HS-27A (cell line): ENCODE data around the gene BTBD10.
"Not testable (repeated sequence)": the region's sequence is repeated elsewhere in the genome, so short reads cannot be mapped to it uniquely, and the experiment has no call there.

Experiments used
- DNase-seq: peaks from one replicate; pipeline ENCODE4 v3.0.0-alpha.2; 2012; ENCODE audit warnings: low read depth, missing footprints

The BTBD10 gene

DNA sequence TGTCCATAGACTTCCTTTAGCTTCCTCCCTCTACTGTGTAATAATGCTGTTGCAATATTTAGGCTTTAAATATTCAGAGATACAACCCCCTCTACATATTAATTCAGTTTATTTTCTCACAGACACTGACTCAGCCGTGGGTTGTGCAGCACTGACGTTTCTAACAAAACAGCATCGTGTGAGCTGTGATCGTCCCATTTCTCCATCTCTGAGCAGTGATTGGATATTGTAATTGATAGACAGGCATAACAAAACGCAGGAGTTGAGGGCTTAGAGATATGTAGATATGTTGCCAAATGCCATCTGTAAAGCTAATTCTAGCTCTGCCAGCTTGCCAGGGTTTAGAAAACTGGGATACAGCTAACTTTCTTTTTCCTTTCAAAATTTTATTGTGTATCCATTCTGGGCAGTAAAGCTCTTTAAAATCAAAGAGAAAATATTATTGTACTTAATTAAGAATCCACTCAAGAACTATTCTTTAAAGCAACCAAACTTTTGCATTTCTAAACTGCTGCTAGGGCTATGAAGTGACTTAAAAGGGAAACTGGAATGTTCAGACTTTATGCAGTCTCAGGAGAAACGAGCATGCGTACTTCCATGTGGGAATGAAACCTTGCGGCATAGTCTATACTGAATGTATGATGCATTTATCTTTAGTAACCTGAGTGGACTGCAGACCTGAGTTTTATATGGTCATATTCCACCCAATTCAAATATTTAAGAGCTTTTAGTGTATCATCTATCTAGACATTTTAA lies 22.7 kb downstream of the BTBD10 start:
- DNase-seq = peak; percentile 50

DNA sequence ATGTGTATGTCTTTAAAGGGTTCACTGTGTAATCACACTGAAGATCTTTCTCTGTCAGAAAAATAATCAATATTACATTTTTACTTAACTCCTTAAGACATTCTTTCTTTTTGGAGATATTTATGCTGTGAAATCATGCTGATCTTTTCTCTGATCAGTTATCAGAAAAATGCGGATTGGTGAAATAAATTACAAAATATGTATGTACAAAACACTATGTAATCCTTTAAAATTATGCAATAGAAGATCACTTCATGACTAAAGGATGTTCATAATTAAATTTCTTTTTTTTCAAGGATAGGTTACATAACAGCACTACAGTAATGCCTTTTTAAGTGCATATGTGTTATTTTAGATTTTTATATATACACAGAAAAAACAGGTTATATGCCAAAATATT lies 24.7 kb downstream of the BTBD10 start:
- DNase-seq = no peak

DNA sequence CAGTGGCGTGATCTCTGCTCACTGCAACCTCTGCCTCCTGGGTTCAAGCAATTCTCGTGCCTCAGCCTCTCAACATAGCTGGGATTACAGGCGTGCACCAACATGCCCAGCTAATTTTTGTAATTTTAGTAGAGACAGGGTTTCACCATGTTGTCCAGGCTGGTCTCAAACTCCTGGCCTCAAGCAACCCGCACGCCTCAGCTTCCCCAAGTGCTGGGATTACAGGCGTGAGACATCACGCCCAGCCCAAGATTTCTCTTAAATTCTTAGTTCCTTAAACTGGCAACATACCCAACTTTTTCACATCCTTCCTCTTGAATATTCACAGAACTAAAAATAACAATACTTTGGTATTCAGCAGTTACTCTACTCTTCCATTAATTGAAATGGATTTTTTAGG lies 26.2 kb downstream of the BTBD10 start:
- not testable (repeated sequence) for DNase-seq

DNA sequence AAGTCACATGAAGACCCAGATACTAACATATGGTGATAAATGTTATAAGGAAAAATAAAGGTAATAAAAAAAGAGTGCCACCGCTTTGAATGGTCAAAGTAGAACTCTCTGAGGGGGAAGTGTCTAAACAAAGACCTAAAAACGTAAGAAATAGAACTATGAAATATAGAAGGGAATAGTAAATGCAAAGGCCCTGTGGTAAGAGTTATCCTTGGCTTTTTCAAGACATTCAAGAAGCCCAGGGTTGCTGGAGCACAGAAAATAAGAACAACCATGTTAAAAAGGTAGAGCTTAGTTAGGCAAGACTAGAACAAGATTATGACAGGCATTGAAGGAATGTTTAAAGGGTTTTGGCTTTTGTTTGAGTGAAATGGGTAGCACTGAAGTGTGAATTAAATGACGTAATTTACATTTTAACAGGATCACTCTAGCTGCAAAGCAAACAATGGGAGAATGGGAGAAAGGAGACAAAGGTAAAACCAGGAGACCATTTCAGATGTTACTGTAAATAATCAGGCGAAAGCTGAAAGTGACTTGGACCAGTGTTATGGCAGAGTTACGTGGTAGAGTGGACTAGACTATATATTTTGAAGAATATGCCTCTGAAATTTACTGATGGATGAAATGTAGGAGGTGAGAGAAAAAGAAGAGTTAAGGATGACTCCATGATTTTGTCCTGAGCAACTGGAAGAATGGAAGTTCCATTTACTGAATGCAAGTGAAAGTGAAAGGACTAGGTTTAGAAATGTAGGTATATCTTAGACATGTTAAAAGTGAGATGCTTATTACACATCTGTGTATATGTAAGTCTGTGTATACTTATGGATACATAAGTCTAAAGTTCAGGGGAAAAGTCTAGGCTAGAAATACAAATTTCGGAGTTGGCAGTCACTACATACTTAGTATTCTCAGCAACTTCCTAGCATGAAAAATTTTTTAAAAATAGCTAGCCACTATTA lies 28.5 kb downstream of the BTBD10 start:
- no peak for DNase-seq

DNA sequence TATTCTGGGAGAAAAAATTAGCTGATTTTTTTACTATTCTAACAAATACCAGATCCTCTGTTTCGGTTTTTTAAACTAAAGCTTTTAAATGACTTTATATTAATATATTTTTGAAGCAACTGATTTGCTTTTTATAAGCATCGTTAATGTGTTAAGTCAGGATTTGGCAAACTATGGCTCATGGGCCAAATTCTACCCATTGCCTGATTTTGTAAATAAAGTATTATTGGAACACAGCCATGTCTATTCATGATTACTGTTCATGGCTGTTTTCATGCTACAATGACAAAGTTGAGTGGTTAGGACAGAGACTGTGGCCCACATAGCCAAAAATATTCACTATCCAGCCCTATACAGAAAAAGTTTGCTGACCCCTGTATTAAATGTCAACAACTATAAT lies 29.6 kb downstream of the BTBD10 start:
- DNase-seq = no peak

DNA sequence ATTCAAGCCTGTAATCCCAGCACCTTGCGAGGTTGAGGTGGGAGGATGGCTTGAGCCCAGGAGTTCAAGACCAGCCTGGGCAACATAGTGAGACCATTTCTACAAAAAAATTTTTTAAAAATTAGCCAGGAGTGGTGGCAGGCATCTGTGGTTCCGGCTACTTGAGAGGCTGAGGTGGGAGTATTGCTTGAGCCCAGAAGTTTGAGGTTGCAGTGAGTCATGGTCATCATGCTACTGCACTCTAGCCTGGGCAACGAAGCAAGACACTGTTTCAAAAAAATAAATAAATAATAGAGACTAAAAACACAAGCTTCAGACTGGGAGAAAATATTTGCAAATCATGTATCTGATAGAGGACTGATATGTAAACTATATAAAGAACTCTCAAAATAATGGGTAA lies 33.2 kb downstream of the BTBD10 start:
- DNase-seq = no peak

DNA sequence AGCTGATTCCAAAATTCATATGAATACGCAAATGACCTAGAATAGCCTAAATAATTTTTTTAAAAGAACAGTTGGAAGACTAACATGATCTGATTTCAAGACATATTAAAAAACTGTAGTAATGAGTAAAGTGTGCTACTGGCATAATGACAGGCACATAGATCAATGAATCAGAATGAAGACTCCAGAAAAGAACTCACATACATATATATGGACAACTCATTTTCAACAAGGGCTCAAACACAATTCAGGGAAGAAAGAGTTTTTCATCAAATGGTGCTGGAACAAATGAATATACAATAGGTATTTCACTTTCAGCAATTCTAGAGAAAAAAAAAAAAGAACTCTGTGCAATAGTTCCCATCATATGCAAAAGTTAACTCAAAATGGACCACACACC lies 33.7 kb downstream of the BTBD10 start:
- DNase-seq = no peak

DNA sequence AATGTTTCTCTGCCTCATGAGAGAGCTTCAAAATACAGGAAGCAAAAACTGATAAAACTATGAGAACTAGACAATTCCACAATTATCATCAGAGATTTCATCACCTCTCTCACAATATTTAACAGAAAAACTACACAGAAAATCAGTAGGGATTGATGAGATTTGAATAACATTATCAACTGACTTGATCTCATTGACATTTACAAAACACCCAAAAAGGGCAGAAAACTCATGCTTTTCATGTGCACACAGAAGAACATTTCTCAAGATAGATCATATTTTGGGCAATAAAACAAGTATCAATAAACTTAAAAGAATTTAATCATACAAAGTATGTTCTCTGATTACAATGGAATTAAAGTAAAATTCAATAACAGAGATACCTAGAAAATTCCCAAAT lies 35.6 kb downstream of the BTBD10 start:
- DNase-seq = no peak

DNA sequence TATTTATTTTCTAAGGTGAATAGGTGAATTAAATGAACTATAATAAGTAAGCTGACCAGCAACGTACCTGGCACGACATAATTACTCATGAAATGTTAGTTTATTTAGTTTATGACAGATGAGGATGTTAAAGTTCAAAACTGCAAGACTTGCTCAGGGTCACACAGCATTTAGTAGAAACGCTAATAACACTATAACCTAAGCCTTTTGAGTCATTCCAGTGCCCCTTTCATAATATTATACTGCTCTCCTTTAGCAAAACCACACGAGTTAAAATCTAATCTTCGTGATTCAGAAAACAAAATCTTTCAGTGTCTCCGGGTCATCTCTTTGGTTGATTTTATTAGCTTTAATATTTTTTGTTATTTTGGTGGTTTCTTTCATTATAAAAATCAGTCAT lies 39.6 kb downstream of the BTBD10 start:
- DNase-seq = no peak

DNA sequence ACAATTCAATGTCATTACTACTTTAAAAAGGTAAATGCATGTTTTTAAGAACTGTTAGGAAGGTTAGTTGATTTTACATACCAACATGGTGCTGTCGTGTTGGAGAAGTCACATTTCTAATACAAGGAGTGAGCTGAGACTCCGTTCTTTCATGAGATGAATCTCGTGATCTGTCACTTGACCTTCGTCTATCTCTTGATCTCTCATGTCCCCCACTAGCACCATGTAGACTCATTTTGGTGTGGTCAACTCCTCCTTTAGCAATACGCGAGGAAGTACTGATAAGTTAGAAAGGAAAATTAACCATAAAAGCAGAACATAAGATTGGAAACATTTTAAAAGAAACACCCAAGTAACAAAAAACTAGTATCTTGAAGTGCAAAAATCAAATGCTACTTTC lies 41.5 kb downstream of the BTBD10 start:
- no peak for DNase-seq

DNA sequence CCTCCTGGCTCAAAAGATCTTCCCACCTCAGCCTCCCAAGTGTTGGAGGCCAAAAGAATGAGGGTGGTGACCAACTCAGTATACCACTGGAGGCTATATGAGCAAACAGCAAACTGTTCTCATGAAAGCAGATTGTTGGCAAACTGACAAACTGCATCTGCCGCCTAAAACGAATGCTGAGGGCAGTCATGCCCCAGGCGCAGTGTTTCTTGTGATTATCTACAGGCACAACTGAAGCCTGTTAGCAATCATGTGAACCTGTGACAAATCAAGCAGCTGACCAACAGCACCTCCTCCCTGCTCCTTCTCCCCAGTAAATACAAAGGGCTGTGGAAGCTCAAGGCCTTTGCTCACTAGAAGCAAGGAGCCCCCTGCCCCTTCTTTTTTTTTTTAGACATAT lies 47.8 kb downstream of the BTBD10 start:
- no peak for DNase-seq

DNA sequence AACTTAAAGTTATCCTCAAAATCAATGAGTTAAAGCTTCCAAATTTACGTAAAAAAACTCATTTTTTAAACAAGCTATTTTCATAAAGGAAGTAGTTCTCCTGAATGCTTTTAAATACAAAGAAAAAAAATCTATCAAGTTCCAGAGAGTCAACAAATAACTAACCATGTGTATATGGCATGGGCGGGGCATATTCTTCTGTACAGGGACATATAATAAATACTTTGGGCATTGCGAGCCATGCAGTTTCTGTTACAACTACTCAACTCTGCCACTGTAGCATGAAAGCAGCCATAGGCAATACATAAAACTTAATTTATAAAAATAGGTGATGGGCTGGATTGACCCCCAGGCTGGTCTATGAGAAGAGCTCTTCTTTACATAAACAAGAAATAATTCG lies 57.8 kb downstream of the BTBD10 start:
- no peak for DNase-seq

DNA sequence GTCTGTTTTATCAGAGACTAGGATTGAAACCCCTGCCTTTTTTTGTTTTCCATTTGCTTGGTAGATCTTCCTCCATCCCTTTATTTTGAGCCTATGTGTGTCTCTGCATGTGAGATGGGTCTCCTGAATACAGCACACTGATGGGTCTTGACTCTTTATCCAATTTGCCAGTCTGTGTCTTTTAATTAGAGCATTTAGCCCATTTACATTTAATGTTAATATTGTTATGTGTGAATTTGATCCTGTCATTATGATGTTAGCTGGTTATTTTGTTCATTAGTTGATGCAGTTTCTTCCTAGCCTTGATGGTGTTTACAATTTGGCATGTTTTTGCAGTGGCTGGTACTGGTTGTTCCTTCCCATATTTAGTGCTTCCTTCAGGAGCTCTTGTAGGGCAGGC lies 64.7 kb downstream of the BTBD10 start:
- DNase-seq = not testable (repeated sequence)

DNA sequence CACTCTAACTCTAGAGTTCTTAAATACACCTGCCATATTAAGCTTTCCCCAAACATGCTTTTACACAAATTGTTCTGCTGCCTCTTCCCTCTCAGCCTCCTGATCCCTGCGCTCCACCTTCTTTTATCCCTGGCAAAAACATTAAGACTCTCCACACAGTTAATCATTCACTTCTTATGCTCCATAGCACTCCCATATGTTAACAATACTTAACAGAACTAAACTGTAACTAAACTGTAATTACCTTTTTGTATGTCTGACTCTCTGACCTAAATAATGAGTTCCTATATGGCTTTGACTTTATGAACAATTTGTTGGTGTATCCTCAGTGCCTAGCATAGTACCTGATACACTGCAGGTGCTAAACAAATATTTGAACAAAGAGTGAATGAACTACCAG lies 71.8 kb downstream of the BTBD10 start:
- no peak for DNase-seq

DNA sequence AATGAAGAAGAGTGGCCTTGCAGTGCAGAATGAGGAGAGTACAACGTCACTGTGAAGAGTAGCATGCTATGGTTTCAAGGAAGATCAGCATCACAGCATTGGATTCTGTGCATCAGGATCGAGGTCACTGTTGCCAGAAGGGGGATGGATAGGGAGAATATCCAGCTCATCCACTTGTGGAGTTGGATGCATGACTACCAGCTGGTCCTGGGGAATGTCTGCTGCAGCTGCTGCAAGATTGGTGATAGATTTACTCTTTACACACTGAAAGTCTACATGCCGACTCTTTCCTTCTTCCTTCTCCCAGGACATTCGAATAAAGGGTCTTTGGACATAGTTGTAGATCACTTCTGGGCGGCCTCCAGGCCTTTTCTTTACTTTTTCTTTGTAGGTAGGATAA lies 74.3 kb downstream of the BTBD10 start:
- DNase-seq = no peak

DNA sequence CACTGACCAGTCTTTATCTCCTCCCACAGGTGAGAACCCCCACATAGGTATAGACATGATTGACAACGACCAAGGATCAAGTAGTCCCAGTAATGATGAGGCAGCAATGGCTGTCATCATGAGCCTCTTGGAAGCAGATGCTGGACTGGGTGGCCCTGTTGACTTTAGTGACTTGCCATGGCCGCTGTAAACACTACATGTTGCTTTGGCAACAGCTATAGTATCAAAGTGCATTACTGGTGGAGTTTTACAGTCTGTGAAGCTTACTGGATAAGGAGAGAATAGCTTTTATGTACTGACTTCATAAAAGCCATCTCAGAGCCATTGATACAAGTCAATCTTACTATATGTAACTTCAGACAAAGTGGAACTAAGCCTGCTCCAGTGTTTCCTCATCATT lies 76.5 kb downstream of the BTBD10 start:
- no peak for DNase-seq

DNA sequence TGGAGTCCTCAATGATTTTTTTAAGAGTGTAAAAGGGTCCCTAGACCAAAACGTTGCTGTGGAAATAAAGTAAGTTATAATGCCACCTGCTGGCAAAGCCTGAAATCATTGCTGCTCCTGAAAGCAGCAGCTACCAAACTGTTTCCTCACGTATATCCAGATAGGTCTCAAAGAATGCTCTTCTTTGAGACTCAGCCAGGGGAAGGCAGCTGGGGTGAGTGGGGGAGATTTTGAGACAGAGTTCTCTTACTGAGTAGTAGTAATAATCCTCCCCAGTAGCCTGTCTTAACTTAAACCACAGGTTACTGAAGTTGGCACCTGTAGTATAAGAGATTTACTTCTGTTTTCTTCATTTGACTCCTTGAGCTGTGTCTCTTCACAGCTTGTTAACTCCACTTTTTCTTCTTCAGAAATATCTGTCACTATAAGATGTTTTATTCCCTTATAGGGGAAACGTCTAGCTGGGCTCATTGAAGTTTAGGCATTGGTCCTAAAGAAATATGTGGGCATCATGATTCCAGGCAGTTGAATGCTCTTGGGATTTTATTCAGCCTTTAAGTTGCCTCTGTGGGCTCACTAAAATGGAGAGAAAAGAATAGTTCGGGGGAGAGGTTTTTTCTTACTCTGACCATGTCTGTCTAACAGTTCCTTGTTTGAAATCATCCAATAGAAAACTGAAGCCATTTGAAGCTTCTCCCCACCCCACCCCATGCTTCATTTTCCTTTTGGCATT lies 77.9 kb downstream of the BTBD10 start:
- no peak for DNase-seq

DNA sequence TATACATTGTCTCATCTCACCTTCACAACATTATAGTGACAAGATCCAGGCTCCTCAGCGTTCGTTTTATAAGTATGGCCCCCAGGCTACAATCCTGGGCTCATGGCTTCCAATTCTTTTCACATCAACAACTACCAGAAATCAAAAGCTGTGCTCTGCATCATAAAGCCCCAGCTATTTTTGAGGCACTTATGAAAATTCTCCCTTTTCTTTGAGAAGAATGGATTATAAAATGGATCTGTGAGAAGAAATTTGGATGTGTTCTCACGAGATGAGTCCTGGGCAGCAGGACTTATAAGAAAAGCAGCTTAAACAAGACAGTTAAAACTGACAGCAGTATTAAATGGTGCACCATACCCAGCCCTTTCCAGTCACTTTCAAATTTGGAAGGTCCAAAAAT lies 80.3 kb downstream of the BTBD10 start:
- no peak for DNase-seq

DNA sequence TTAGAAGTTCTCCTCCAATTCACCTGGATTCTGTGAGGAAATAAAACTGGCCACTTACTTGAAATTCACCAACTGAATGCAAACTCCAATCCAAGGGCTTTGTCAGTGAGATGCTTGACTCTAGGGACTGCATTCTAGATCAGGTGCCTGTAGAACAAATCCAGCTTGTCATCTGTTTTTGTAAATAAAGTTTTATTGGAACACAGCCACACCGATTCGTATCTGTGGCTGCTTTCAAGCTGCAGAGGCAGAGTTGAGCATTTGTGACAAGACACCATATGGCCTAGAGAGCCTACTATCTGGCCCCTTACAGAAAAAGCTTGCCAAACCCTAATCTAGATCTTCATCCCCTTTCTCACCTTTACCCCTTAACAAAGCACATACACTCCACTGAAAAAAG lies 82.3 kb downstream of the BTBD10 start:
- no peak for DNase-seq

DNA sequence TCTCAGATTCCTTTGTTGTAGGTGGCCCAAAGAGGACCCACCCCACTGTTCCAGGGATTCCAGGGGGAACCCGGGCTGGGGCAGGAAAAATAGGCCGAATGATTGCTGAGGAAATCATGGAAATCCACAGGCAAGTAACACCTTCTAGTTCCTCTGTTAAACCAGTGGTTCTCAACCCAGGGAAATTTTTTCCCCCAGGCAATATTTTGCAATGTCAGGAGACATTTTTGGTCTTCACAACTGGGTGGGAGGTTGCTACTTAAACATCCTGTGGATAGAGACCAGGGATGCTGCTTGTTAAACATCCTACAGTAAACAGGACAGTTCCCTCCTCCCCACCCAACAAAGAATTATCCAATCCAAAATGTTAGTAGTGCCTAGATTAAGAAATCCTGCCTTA lies 84.7 kb downstream of the BTBD10 start:
- no peak for DNase-seq

DNA sequence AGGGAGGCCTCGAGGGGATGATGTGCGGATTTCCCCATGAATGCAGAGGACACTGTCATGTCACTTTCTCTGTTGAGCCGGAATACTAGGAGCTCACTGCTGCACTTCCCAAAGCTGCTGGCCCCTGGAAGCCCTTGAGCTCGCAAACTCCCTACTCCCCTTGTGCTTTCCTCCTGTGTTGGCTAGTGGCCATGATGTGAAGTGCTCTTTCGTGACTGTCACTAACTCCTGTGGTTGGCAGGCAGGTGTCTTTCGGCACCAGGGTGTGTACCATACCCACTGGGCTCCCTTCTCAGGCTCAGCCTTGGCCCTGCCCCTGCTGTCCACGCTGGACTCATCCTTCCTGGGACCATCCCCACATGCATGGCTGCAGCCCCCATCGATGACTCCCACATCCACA lies 86.2 kb downstream of the BTBD10 start:
- no peak for DNase-seq

DNA sequence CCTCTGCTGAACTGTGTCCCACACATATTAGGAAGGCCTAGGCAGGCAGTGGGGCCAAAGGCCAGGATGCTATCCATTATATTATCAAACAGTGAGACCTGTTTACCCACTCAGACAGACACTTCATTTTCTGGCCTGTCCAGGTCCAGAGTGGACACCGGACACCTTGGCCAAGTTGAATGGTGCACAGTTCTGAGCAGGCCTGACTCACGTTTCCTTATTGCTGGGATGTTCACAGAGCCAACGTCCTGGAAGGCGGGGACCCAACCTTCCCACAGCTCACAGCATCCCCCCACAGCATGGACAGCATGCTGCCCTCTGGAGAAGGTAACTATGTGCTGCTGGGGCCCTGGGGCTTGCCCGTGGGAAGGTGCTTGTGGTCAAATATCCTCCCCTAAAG lies 86.6 kb downstream of the BTBD10 start:
- DNase-seq = no peak

DNA sequence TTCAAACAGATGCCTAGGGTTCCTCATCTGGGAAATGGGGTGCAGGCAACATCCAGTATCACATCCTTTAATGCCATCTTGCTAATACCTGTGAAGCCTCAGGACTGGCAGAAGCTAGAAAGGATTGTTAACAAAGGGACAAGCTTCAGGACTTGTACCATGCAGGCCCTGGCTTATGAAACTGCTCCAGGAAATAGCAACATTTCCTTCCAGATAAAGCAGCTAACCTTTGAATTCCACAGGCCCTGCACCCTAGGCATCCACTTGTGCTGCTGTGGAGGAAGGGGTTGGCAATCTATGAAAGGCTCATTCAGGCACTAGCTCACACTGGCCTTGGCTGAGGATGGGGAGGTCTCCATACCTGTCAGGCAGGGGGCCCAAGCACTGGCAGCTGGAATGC lies 87.2 kb downstream of the BTBD10 start:
- no peak for DNase-seq
